Aorta (tissue), 5 donors: Measurements from ENCODE around the gene PAK1. TPM values are rescaled to one million over a fixed set of nuclear protein-coding genes. Genes with fewer than 3 reads are reported as not detected.

ENCODE experiments used
- ATAC-seq: fragments of 200-7000 bp; cut with Tn5 transposase; one replicate; pipeline ENCODE4 v1.9.1; 2022; ENCODE audit warnings: moderate library complexity; ENCODE audit not compliant: low FRiP score
- DNase-seq, 2 donors: peaks; one replicate each; pipeline ENCODE4 v3.0.0-alpha.2; 2020
- H3K27ac ChIP-seq, 2 donors: one replicate each; pipeline ENCODE4 v1.5.1; 2013; ENCODE audit warnings: low read length in 2 of 2, mild to moderate bottlenecking in 2 of 2, moderate library complexity in 2 of 2, control low read depth in 1 of 2, inconsistent platforms in 1 of 2, low read depth in 1 of 2
- H3K27me3 ChIP-seq, 2 donors: one replicate each; pipeline ENCODE4 v1.6.1; 2013; ENCODE audit warnings: control low read depth in 1 of 2, low read length in 1 of 2, mild to moderate bottlenecking in 1 of 2, moderate library complexity in 1 of 2; ENCODE audit not compliant: insufficient read depth in 2 of 2, control insufficient read depth in 1 of 2
- H3K36me3 ChIP-seq, 2 donors: one replicate each; pipeline ENCODE4 v1.6.1; 2013; ENCODE audit warnings: control low read depth in 1 of 2, low read length in 1 of 2, mild to moderate bottlenecking in 1 of 2; ENCODE audit not compliant: insufficient read depth in 2 of 2, control insufficient read depth in 1 of 2
- H3K4me1 ChIP-seq, 2 donors: one replicate each; pipeline ENCODE4 v1.6.1; 2013; ENCODE audit warnings: low read length in 2 of 2, control low read depth in 1 of 2, mild to moderate bottlenecking in 1 of 2, moderate library complexity in 1 of 2; ENCODE audit not compliant: insufficient read depth in 2 of 2, control insufficient read depth in 1 of 2
- H3K4me3 ChIP-seq, 2 donors: one replicate each; pipeline ENCODE4 v1.5.1; 2013; ENCODE audit warnings: low read length in 2 of 2, control low read depth in 1 of 2, mild to moderate bottlenecking in 1 of 2
- H3K9me3 ChIP-seq: one replicate; pipeline ENCODE4 v1.6.1; 2013; ENCODE audit warnings: mild to moderate bottlenecking, low read length; ENCODE audit not compliant: control insufficient read depth
- WGBS, 2 donors: extraction: QIAGEN DNeasy Blood & Tissue Kit; methylation state at CpG; one replicate each; pipeline ENCODE4 v1.1.7; 2013; 5-methylcytosine and 5-hydroxymethylcytosine counted together
- intact Hi-C, 2 donors: fragments of 100-400 bp; cut with DNase I; formaldehyde crosslinking; loops; one replicate each; pipeline versions ENCODE4 v1.14.2 to v1.15.0; 2022
- polyA plus RNA-seq, 2 donors: library from polyadenylated mRNA; stranded (reverse); fragments of 200-250 nt; gene quantifications; one replicate each; pipeline ENCODE4 v1.2.3, GENCODE V29; 2013
- total RNA-seq, 2 donors: library from RNA; stranded (reverse); fragmentation: NEBNext Ultra II Directional; extraction: Animal tissue kit (Norgen Biotek cat#: 25700); gene quantifications; one replicate each; pipeline ENCODE4 v1.2.1, GENCODE V29; 2021
- donor health status: healthy with polysubstance abuse.
- donor health status: Bipolar disorder and iron deficiency.
- donor health status: DM: no; HTN: no; CAD: no.
- donor health status: DM: no; HTN: no; CAD: no.
- donor health status: DM: yes; HTN: yes; CAD: no.

PAK1 gene
- total and polyA plus RNA-seq, 4 donors, result 9.4 to 42.6 (median 19.4) TPM

- H3K4me1 ChIP-seq, result no peaks in the 10 kb centered on the region
- ATAC-seq (no peak), DNase-seq (no peak)
- no peaks in the 10 kb centered on the region for H3K27me3 ChIP-seq
- intact Hi-C loops, result no loop called here
- no peaks in the 10 kb centered on the region for H3K9me3 ChIP-seq
- 94% methylated on average over 1 of the region's 1 CpG for WGBS, 2 donors
- H3K27ac ChIP-seq, result no peak overlapping the region
- peaks cover 0 to 8% of the 10 kb centered on the region in 2 donors for H3K36me3 ChIP-seq
- H3K4me3 ChIP-seq, result no peak overlapping the region
Measured at GRCh38 chr11:77374108-77374507, 99.8 kb downstream of the PAK1 start.

GRCh38 chr11:77372726-77373125, 101.2 kb downstream of the PAK1 start:
- Histone ChIP-seq H3K36me3 (peaks cover 0 to 5% of the 10 kb centered on the region in 2 donors), H3K4me1 (no peaks in the 10 kb centered on the region), H3K9me3 (no peaks in the 10 kb centered on the region), H3K27ac (no peak overlapping the region), H3K4me3 (no peak overlapping the region), H3K27me3 (no peaks in the 10 kb centered on the region)
- DNase-seq (no peak), ATAC-seq (no peak)
- WGBS, 2 donors, result 93% methylated on average over 2 of the region's 2 CpGs
- intact Hi-C loops, result no loop called here

- ATAC-seq, result no peak
- DNase-seq, result no peak
- H3K4me3 ChIP-seq, result no peak overlapping the region
- H3K36me3 ChIP-seq, result peaks cover 0 to 2% of the 10 kb centered on the region in 2 donors
- H3K27ac ChIP-seq, result no peak overlapping the region
- no peaks in the 10 kb centered on the region for H3K27me3 ChIP-seq
- intact Hi-C loops, result no loop called here
- H3K9me3 ChIP-seq, result no peaks in the 10 kb centered on the region
- no peaks in the 10 kb centered on the region for H3K4me1 ChIP-seq
Measured at GRCh38 chr11:77371646-77372045, 102.2 kb downstream of the PAK1 start.

GRCh38 chr11:77370217-77370616, 103.7 kb downstream of the PAK1 start:
- Histone ChIP-seq H3K9me3 (no peaks in the 10 kb centered on the region), H3K4me3 (no peak overlapping the region), H3K27ac (no peak overlapping the region), H3K4me1 (no peaks in the 10 kb centered on the region), H3K36me3 (peaks cover 0 to 2% of the 10 kb centered on the region in 2 donors), H3K27me3 (no peaks in the 10 kb centered on the region)
- DNase-seq (no peak), ATAC-seq (no peak)
- intact Hi-C loops, result no loop called here
- WGBS, 2 donors, result 95 to 96% methylated on average over 1 of the region's 1 CpG

- DNase-seq, result no peak
- intact Hi-C loops, result no loop called here
- Histone ChIP-seq H3K4me3 (no peak overlapping the region), H3K27me3 (no peaks in the 10 kb centered on the region), H3K36me3 (peaks cover 4 to 6% of the 10 kb centered on the region in 2 donors), H3K27ac (no peak overlapping the region), H3K9me3 (no peaks in the 10 kb centered on the region), H3K4me1 (no peaks in the 10 kb centered on the region)
- no peak for ATAC-seq
- WGBS, 2 donors, result 82 to 90% methylated on average over 3 of the region's 3 CpGs
Measured at GRCh38 chr11:77361184-77361583, 112.7 kb downstream of the PAK1 start.

GRCh38 chr11:77359481-77359880, 114.4 kb downstream of the PAK1 start:
- ATAC-seq (no peak), DNase-seq (no peak)
- Histone ChIP-seq H3K9me3 (no peaks in the 10 kb centered on the region), H3K36me3 (peaks cover 6 to 9% of the 10 kb centered on the region in 2 donors), H3K27me3 (no peaks in the 10 kb centered on the region), H3K4me1 (no peaks in the 10 kb centered on the region), H3K4me3 (no peak overlapping the region), H3K27ac (no peak overlapping the region)
- intact Hi-C loops, result no loop called here

- WGBS, 2 donors, result 7 to 10% methylated on average over 3 of the region's 3 CpGs
- Histone ChIP-seq H3K36me3 (peaks cover 0 to 9% of the 10 kb centered on the region in 2 donors), H3K4me1 (no peaks in the 10 kb centered on the region), H3K4me3 (no peak overlapping the region), H3K27me3 (no peaks in the 10 kb centered on the region), H3K9me3 (no peaks in the 10 kb centered on the region), H3K27ac (no peak overlapping the region)
- DNase-seq (no peak), ATAC-seq (no peak)
- intact Hi-C loops, result no loop called here
Measured at GRCh38 chr11:77353131-77353530, 120.8 kb downstream of the PAK1 start.

GRCh38 chr11:77351281-77351886, 122.5 kb downstream of the PAK1 start:
- Histone ChIP-seq H3K4me3 (no peak overlapping the region), H3K27me3 (no peaks in the 10 kb centered on the region), H3K4me1 (no peaks in the 10 kb centered on the region), H3K9me3 (no peaks in the 10 kb centered on the region), H3K27ac (no peak overlapping the region), H3K36me3 (peaks cover 0 to 4% of the 10 kb centered on the region in 2 donors)
- ATAC-seq, result no peak
- intact Hi-C loops, result no loop called here
- DNase-seq, result no peak

- intact Hi-C loops, result no loop called here
- 67 to 73% methylated on average over 2 of the region's 2 CpGs for WGBS, 2 donors
- peaks cover 0 to 5% of the 10 kb centered on the region in 2 donors for H3K36me3 ChIP-seq
- DNase-seq (no peak), ATAC-seq (no peak)
- H3K27ac ChIP-seq, result no peak overlapping the region
- H3K27me3 ChIP-seq, result no peaks in the 10 kb centered on the region
- no peaks in the 10 kb centered on the region for H3K9me3 ChIP-seq
- H3K4me3 ChIP-seq, result no peak overlapping the region
- no peaks in the 10 kb centered on the region for H3K4me1 ChIP-seq
Measured at GRCh38 chr11:77347948-77348347, 125.9 kb downstream of the PAK1 start.
